Endodermal cell (in vitro differentiated cells): ENCODE measurements around the gene RUNX1. TPM values are rescaled to one million over a fixed set of nuclear protein-coding genes. Genes with fewer than 3 reads are reported as not detected.

Source experiments
- DNase-seq: peaks from one replicate; pipeline ENCODE4 v3.0.0-alpha.2; 2017
- H3K27ac ChIP-seq: 2 replicates; pipeline ENCODE4 v1.5.1; 2013; ENCODE audit warnings: mild to moderate bottlenecking, low read depth, low read length, moderate library complexity
- H3K27me3 ChIP-seq: 2 replicates; pipeline ENCODE4 v1.6.1; 2013; ENCODE audit warnings: mild to moderate bottlenecking, low read length, moderate library complexity; ENCODE audit not compliant: insufficient read depth, control insufficient read depth, poor library complexity, severe bottlenecking
- H3K36me3 ChIP-seq: 2 replicates; pipeline ENCODE4 v1.7.0; 2013; ENCODE audit warnings: mild to moderate bottlenecking, low read length, moderate library complexity; ENCODE audit not compliant: control insufficient read depth, insufficient read depth
- H3K4me1 ChIP-seq: one replicate; pipeline ENCODE4 v1.7.0; 2013; ENCODE audit warnings: low read length; ENCODE audit not compliant: control insufficient read depth, insufficient read depth
- H3K4me3 ChIP-seq: 2 replicates; pipeline ENCODE4 v1.5.1; 2013; ENCODE audit warnings: mild to moderate bottlenecking, low read length, moderate library complexity
- H3K9ac ChIP-seq: 2 replicates; pipeline ENCODE4 v1.6.1; 2013; ENCODE audit warnings: mild to moderate bottlenecking, low read length, moderate library complexity; ENCODE audit not compliant: poor library complexity, severe bottlenecking; ENCODE audit errors: extremely low read depth
- H3K9me3 ChIP-seq: 2 replicates; pipeline ENCODE4 v1.6.1; 2013; ENCODE audit warnings: mild to moderate bottlenecking, low read length, moderate library complexity; ENCODE audit not compliant: control insufficient read depth
- H3K27ac Mint-ChIP-seq: 2 replicates; pipeline ENCODE4 v1.8.0; 2020; ENCODE audit warnings: mixed read lengths
- H3K27me3 Mint-ChIP-seq: 2 replicates; pipeline ENCODE4 v1.8.0; 2021; ENCODE audit warnings: mild to moderate bottlenecking, mixed read lengths; ENCODE audit not compliant: insufficient read depth
- H3K36me3 Mint-ChIP-seq: 2 replicates; pipeline ENCODE4 v1.8.0; 2020; ENCODE audit warnings: low read depth, mixed read lengths
- H3K4me1 Mint-ChIP-seq: 2 replicates; pipeline ENCODE4 v1.8.0; 2020; ENCODE audit warnings: mixed read lengths
- H3K4me3 Mint-ChIP-seq: 2 replicates; pipeline ENCODE4 v1.8.0; 2020; ENCODE audit warnings: mild to moderate bottlenecking, moderate library complexity, mixed read lengths
- H3K9me3 Mint-ChIP-seq: 2 replicates; pipeline ENCODE4 v1.8.0; 2020; ENCODE audit warnings: mild to moderate bottlenecking, mixed read lengths
- WGBS, 2 experiments: methylation state at CpG; one replicate each; pipeline versions ENCODE4 v1.1.5 to v1.1.7; 2013; ENCODE audit warnings: missing lambda C conversion rate in 2 of 2, mixed read lengths in 1 of 2; ENCODE audit not compliant: insufficient coverage in 1 of 2, insufficient read length in 1 of 2; 5-methylcytosine and 5-hydroxymethylcytosine counted together
- total RNA-seq, 2 donors: library from RNA; stranded (reverse); fragmentation: NEBNext Ultra II Directional in 1 of 2; extraction: Animal tissue kit (Norgen Biotek cat#: 25700) in 1 of 2; gene quantifications; 2 replicates in 1 of 2; 3 replicates in 1 of 2; pipeline ENCODE4 v1.2.1, GENCODE V29; 2021
- TF ChIP-seq, protein P1 (sequence below): fragments of 200-600 bp; sonication (generic); conservative IDR thresholded peaks from 2 replicates; pipeline ENCODE4 v1.5.0; 2021; ENCODE audit warnings: antibody characterized with exemption, mild to moderate bottlenecking

The RUNX1 gene
- total RNA-seq, 2 donors from 2014 or later = 0.31 to 2.8 TPM

DNA sequence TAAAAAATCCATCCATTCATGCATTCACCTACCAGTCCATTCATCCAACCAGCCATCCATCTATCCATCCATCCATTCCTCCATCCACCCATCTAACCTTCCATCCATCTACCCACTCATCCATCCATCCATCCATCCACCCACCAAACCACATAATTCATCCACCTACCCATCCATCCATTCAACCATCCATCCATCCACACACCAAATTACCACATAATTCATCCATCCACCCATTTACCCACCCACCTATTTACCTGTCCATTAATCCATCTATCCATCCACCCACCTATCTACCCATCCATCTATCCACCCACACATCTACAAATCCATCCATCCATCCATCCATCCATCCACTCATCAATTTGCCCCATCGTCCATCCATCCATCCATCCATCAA is 308.9 kb downstream of the RUNX1 start:
- peaks cover 4% of the 10 kb centered on the region for H3K27me3 ChIP-seq

More for the DNA sequence above, 308.9 kb downstream of the RUNX1 start:
- Histone ChIP-seq H3K36me3 (no peaks in the 10 kb centered on the region), H3K27ac (no peak overlapping the region), H3K4me1 (no peaks in the 10 kb centered on the region), H3K9ac (no peak overlapping the region), H3K4me3 (no peak overlapping the region), H3K9me3 (no peaks in the 10 kb centered on the region)
- no peak overlapping the region for H3K27ac Mint-ChIP-seq
- no peaks in the 10 kb centered on the region for H3K9me3 Mint-ChIP-seq
- 89% methylated on average over 1 of the region's 1 CpG; no CpG with 5 or more reads in 1 of the 2 experiments for WGBS, 2 experiments
- H3K4me3 Mint-ChIP-seq = no peak overlapping the region
- H3K27me3 Mint-ChIP-seq = peaks cover 26% of the 10 kb centered on the region
- DNase-seq = no peak
- TF ChIP-seq, protein P1, sequence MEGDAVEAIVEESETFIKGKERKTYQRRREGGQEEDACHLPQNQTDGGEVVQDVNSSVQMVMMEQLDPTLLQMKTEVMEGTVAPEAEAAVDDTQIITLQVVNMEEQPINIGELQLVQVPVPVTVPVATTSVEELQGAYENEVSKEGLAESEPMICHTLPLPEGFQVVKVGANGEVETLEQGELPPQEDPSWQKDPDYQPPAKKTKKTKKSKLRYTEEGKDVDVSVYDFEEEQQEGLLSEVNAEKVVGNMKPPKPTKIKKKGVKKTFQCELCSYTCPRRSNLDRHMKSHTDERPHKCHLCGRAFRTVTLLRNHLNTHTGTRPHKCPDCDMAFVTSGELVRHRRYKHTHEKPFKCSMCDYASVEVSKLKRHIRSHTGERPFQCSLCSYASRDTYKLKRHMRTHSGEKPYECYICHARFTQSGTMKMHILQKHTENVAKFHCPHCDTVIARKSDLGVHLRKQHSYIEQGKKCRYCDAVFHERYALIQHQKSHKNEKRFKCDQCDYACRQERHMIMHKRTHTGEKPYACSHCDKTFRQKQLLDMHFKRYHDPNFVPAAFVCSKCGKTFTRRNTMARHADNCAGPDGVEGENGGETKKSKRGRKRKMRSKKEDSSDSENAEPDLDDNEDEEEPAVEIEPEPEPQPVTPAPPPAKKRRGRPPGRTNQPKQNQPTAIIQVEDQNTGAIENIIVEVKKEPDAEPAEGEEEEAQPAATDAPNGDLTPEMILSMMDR = no peak
- no peaks in the 10 kb centered on the region for H3K36me3 Mint-ChIP-seq
- H3K4me1 Mint-ChIP-seq = no peaks in the 10 kb centered on the region
